HG03378 (cell line): ENCODE measurements around the gene KIF11.

Experiments used
- ATAC-seq: cut with Tn5 transposase; IDR thresholded peaks from one replicate; pipeline ENCODE4 v1.9.1; 2021; ENCODE audit warnings: mild to moderate bottlenecking, moderate library complexity; ENCODE audit not compliant: unreplicated experiment

Gene KIF11

DNA sequence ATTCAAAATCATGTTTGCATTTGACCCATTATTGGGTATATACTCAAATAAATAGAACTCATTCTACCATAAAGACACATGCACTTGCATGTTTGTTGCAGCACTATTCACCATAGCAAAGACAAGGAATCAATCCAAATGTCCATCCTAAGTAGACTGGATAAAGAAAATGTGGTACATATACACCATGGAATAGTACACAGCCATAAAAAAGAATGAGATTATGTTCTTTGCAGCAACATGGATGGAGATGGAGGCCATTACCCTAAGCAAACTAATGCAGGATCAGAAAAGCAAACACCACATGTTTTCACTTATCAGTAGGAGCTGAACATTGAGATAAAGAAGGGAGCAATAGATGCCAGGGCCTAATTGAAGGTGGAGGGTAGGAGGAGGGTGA, 84.8 kb downstream of the KIF11 start:
- ATAC-seq = no peak

DNA sequence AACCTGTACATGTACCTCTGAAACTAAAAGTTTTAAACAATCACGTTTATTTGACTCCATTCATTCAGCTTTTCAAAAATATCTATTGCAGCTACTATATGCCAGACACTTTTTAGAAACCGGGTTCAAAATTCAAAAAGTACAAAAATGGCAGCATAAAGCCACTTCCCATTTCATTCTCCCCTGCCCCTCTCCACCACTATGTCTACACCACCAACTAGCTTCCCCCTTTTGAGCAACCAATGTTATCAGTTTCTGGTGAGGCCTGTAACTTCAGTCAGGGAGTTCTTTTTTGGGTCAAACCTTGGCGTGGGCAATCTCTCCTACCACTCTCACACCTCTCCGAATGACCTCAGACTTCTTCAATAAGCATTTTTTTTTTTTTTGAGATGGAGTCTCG, 85.3 kb downstream of the KIF11 start:
- no peak for ATAC-seq

DNA sequence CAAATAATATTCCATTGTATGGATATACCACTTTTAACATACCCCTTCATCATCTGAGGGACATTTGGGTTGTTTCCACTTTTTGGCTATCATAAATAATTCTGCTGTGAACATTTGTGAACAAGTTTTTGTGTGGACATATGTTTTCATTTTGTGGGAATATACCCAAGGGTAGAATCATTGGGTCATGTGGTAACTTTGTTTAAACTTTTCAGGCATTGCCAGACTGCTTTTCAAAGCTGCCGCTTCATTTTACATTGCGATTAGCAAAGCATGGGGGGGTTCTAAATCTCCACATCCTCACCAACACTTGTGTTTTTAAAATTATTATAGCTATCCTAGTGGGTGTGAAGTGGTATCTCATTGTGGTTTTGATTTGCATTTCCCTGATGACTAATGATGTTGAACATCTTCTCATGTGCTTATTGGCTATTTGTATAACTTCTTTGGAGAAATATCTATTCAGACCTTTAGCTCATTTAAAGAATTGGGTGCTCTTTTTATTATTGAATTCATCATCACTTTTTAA, 88.4 kb downstream of the KIF11 start:
- no peak for ATAC-seq

DNA sequence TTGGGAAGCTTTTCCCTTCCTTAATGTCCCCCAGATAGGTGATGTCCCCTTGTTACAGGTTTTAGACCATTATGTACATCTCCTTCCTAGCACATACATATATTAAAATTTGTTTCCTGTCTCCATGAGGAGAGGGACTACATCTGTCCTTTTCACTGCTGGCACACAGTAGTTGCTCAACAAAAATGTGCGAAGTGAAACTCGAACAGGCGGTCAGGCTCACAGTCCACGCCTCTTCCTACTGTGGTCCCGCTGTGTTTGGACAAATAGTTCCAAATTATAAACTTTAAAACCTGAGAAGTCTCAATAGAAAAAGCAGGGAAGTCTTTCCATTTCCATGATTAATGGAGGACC, 95.6 kb downstream of the KIF11 start:
- no peak for ATAC-seq

DNA sequence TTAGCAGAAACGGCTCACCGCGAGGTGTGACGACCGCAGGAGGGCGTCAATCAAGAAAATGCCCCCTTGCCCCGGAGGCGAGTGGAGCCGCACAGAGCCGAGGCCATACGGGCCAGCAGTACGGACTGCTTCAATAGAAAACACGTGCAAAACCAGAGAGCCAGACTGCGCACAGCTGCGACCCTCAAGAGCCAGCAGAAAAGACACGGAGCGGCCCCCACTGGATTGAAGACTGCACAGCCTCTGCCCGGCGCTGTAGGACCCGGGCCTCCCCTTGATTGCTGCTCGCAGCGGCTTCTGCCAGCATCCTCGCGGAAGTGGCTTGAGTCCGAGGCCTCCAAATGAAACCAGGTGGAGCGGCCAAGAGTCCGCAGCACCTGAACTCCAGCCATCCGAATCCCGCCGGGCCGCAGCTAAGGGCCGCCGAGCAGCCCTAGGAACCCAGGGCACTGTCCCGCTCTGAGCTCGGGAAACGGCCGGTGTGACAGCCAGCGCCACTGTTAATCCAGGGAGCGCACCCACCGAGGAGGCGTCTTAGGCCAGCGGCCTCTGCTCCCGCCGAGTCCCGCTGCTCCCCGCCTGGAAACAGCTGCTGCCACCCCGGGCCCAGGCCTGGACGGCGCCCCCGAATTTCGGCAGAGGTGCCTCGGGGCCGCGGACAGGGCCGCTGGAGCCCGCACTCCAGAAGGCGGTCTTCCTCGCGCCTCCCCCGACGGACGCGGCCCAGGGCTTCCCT, 96.2 kb downstream of the KIF11 start:
- no peak for ATAC-seq

DNA sequence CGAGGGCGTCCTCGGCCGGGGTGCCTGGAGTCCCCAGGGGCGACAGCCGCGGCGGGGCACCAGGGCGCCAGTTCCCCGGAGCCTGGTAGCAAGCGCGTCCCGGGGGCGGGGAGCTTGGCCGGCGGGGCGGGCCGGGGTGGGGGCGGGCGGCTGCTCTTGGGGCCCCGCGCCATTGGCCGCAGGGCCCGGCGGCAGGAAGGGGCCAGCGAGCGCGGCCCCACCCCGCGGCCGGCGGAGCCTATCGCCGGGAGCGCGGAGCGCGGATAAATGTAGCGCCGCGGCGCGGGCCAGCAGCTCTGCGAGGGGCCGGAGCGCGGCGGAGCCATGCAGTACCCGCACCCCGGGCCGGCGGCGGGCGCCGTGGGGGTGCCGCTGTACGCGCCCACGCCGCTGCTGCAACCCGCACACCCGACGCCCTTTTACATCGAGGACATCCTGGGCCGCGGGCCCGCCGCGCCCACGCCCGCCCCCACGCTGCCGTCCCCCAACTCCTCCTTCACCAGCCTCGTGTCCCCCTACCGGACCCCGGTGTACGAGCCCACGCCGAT, 96.8 kb downstream of the KIF11 start, which contains the start of gene HHEX:
TSS of gene HHEX (plus strand) at position 293 of the 548 bp plus-strand sequence. CDS start at position 325, 32 bp downstream.
- no peak for ATAC-seq

DNA sequence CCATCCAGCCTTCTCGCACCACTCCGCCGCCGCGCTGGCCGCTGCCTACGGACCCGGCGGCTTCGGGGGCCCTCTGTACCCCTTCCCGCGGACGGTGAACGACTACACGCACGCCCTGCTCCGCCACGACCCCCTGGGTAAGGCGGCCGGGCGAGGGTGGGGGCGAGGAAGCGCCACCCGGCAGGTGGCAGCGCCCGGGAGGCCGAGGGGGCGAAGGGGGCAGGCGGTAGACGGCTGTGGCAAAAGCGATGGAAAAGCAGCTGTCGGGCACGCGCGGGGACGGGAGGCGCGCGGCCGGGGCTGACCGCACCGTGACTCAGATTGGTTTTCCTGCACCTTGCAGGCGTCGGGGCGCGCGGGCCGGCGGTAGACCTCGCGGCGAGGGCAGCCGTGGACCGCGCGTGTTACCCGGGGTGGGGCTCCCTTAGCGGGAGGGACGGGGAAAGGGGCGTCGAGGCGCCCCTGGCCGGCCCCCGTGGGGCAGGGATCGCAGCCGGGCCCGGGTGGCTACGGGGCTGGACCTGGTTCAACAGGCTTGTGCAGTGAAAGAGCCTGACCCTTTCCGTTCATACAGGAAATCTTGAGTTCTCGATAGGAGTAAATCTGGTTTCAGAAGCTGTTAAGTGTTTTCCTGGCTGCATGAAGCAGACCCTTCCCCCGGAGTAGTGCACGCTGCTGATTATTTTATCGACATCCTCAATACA, 97.4 kb downstream of the KIF11 start:
- ATAC-seq = no peak

DNA sequence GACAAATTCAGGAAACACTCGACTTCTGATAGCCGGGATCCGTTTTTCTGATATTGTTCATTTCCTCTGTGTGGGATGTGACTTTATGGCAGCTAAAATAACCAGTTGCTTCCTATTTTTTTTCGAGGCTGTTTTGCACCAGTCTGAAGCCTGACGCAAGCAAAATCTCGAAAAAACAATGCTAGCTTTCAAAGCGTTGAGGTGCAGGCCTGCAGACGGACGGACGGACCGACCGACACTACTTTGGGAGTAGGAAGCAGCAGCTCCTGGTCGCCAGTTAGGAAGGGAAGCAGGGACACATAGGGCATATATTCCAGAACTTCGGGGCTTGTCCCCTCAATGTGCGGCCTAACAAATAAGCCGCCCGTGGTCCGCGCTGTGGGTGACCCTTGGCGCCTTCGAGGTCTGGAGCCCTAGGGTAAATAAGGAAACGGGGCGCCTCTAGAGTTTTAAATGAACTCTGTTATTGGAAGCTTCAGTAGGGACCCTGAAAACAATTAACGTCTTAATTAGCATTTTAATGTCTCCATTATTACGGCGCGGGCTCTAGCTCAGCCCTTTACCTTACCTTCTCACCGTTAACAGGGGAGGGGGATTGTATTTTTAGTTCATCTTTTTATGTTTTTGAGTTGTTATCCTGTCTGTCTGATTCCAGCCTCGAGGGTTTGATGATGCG, 98.1 kb downstream of the KIF11 start:
- ATAC-seq = no peak

DNA sequence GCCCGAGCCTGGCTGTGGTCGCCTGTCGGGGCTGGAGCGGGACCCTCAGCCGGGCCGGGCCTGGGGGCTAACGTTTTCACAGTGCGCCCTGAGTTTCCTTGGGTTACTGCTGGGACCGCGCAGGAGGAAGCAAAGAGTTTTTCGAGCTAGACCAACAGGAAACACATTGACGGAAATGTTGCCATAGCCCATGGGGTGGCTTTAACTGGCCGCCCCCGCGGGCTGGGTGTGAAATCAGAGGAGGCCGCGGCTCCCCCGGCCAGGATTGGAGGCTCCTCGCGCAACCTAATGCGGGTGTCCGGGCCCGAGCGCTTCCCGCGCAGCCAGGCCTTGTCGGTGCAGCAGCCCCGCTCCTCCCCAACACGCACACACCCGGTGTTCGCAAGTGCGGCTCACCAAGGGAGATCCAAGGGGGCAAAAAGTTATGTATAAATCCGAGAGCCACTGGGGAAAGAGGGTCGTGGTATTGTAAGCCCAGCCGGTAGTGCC, 98.7 kb downstream of the KIF11 start:
- no peak for ATAC-seq

DNA sequence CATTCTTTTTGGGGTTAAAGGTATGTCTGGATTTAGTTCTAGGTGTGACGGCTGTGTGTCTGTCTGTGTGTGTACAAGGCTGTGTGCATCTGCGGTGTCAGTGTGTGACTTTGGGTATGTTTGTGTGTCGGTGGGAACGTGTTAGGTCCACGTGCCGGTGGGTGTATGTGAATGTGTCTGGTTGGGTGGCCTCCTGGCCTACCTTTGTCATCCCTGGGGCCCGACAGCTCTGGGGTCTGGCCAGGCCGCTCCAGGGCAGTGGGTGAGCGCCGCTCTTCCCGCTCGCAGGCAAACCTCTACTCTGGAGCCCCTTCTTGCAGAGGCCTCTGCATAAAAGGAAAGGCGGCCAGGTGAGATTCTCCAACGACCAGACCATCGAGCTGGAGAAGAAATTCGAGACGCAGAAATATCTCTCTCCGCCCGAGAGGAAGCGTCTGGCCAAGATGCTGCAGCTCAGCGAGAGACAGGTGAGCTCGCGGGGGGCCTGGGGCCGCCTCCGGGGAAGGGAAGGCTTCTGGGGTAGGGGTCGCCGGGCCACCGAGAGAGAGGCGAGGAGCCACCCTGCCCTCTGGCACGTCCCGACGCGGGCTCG, 99.2 kb downstream of the KIF11 start:
- ATAC-seq = no peak

DNA sequence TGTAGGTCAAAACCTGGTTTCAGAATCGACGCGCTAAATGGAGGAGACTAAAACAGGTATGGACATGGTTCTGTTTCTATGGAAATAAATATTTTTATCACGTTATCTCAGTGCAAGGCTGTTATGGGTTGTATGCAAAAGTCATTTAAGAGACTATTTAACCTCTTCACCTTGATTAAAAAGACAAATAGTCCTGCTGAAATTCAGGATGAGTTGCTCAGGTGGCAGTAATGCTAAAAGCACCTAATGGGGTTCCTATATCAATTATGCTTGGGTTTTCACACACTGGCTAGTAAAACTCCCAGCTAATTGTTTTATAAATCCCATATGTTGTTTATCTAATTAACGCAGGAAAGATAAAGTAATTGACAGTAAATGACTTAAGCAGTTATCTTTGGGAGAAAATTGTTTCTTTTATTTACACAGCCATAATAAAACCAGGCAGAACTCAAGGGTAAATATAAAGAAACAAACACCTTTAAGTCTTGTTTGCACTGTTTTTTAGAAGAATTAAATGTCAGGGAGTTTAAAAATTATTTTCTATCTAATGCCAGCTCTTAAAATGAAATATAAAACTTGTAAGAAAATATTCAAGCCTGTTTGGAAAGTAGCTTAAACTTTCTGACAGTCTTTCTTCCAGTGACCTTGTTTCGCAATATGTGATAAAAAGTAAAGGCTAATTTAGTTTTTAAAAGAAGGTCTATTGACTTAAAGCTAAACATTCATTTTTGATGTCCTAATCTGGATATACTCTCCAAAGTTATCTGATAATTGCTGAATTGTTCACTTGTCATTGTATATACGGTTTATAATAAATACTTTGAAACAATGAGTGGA, 100.0 kb downstream of the KIF11 start:
- ATAC-seq = no peak

DNA sequence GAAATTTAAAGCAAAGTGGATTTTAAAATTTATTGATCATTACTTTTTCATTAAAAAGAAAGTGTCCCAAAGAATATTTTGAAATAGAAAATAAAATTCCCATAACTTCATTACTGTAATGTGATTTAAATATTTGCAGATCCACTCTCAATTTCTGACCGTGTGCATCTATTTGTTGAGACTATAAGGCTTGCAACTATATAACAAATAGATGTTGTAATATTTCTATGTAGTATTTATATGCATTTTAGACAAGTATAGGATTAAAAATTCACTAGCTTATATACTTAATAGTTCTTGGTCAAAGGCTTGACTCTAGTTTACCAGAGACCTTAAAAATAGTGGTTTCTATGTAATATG, 100.6 kb downstream of the KIF11 start:
- no peak for ATAC-seq

DNA sequence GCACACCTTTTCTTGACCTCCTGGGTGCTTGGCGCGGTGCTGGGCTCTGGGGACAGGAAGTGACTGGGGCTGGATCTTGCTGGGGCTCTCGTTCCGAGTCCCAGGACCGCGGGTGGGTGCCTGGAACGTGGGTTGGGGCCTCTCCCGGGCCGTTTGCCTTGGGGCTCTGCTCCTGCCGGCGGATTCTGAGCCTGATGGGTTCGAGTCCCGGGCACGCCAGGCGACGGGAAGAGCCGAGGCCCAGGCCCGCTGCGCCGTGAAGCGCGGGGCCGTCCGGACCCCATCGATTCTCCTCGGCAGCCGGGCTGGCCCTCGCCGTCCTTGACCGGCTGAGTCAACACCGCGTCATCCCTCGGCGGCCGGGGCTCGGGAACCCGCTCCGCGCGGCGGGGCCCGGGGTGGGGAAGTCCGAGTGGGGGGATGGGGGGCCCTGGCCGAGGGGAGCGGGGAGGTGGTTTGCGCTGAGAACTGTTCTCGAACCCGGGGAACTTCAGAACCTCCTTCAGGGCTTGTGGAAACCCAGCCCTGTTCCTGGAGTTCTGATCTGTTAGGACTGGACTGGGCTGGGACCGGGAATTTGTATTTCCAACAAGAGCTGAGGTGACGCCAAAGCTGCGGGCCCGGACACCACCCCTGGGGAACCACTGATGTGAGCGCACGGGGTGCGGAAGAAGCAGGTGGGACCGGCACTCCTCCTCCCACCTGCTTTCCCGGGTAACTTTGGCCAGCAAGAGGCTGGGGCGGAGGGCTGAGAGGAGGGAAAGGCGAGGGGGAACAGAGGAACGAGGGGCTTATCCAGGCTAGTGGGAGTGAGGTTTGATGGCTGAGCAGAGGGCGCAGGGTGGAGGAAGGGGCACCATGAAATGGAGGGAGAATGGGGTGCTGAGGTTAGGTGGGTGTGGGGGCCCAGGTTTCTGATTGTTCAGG, 103.0 kb downstream of the KIF11 start:
- no peak for ATAC-seq

DNA sequence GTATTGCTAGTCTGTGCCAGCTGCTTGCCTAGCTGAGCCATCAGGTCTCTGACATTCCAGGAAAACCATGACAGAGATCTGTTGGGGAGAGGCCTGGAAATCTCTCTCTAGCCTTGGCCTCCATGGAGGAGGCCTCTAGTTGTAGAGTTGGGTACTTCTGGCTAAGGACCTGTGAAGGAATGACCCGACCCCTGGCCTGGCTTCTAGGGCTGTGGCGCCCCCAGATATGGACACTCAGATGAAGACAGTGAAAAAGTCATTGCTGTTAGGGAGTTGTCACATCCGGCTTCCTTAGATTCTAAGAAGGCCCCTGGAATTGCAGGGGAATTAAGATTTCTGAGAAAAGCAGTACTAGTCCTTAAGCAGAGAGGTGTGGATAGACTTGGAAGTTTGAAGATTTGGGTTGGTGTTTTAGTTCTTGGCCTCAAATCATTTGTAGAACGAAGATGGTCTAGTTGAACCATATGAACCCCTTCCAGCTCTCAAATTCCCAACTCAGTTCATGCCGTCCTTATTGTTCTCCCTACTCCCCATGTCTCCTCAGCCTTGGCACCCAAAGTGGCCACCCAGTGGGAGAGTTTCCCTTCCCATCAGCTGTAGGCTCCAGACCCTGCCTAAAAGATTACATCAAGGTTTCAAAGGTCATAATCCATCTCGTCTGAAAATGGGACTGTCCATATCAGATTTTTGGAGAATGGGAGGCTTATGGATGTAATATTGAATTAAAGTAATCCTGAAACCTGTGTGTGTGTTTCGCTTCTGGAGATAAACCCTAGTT, 103.9 kb downstream of the KIF11 start:
- no peak for ATAC-seq

DNA sequence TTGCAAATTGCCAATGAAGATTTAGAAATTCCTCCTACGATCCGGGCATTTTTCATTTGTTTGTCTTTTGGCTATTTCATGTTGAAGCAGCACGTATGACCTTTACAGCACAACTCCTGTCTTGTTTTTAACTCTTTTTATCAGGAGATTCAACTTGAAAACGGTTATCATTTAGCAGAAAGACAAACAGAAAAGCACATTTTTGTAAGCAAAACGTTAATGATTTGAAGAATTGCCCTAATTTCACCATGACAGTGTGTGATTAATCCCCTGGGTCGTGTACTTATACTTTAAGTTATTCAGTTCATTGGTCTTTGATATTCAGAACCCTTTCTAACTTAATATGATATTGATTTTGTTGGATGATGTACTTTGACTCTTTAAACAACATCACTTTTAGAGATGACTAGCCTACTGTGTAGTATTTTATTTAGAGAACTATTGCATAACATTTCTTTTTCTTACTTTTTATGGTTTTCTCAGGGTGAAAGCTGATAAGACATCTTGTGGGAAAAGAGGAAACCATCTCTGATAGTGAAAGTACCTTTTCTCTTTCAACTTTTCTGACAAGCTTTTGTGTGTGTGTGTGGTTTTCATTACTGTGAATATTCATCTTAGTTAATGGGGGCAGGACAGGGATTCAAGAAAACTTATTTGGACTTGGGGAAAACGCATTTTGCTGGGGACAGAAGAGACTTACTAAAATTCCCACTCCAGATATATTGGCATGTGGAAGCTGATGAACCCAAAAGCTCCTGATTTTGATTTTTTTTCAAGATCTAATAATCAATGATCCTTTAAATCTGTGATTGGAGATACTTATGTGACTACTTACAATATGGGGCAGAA, 105.0 kb downstream of the KIF11 start:
- no peak for ATAC-seq

DNA sequence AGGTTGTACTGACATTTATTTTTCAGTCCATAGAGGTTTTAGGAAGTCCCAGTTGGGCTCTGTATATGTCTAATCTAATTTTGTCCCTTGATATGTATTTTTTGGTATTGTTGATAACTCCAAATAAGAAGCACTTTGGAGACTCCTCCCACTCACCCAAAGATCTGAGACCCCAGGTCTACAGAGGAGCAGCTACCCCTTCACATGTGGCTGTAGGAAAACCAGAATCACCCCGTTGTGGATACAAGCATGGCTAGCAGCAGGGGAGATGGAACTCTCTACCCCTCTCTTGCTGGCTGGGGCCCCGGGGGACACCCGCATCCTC, 106.2 kb downstream of the KIF11 start:
- ATAC-seq = no peak

DNA sequence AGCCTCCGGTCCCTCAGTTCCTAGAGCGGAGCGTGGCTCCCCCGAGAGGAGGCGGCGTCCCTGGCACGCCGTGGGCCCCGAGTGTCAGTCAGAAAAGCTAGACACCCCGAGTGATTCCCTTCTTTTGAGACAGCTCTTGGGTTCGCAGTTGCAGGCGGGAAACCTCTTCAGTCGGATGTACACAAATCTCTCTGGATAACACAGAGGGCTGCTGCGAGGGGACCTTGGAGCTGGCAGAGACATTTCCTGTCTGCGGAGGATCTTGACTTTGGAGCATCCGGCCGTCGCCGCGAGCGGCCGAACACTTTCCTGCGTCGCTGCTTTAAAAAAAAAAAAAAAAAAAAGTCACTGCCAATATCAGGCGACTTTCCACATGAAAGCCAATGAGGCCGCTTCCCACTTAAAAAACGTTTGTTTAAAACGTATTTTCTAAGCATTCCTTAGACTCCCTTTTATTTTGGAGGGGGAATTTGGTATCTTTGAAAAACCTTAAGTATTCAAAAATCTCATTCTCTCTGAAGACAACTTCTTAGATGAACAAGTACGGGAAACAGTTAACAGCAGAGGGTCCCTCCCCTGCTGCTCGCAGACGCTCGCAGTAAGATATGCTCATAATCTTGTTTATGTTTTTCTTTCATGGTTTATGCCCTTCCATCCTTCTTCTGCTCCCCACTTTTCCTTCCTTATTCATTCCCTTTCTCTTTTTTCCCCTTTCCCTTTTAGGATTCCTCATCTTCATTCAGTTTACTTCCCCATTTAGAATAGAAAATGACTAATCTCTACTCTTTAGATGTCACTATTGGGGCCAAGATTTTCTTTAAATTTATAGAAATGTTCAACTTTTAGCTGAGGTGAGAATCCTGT, 106.8 kb downstream of the KIF11 start:
- no peak for ATAC-seq
